Nephron (organoid): Measurements from ENCODE around the gene GLT1D1.

Experiments used
- H3K27ac Mint-ChIP-seq, 3 experiments: 2 replicates each; pipeline ENCODE4 v1.8.0; 2020; ENCODE audit warnings: mixed read lengths in 3 of 3, mild to moderate bottlenecking in 2 of 3, moderate library complexity in 1 of 3
- H3K27me3 Mint-ChIP-seq: 2 replicates; pipeline ENCODE4 v1.8.0; 2021; ENCODE audit warnings: low read depth, mild to moderate bottlenecking, moderate library complexity, mixed read lengths
- H3K36me3 Mint-ChIP-seq: 2 replicates; pipeline ENCODE4 v1.8.0; 2020; ENCODE audit warnings: low read depth, mixed read lengths
- H3K4me1 Mint-ChIP-seq: 2 replicates; pipeline ENCODE4 v1.8.0; 2020; ENCODE audit warnings: mixed read lengths
- H3K4me3 Mint-ChIP-seq, 3 experiments: 2 replicates each; pipeline ENCODE4 v1.8.0; 2020; ENCODE audit warnings: mild to moderate bottlenecking in 3 of 3, mixed read lengths in 3 of 3, moderate library complexity in 2 of 3
- H3K9me3 Mint-ChIP-seq: 2 replicates; pipeline ENCODE4 v1.8.0; 2020; ENCODE audit warnings: mixed read lengths
- CTCF ChIP-seq, 3 experiments: fragments of 200-600 bp; sonication (generic); IDR thresholded peaks; one replicate each; pipeline ENCODE4 v1.5.0; 2021; ENCODE audit warnings: antibody characterized with exemption in 3 of 3; ENCODE audit not compliant: unreplicated experiment in 3 of 3

GLT1D1 gene

GRCh38 chr12:128819293-128820144, 33.8 kb upstream of the GLT1D1 start:
- Mint-ChIP-seq H3K9me3 (no peaks in the 10 kb centered on the region), H3K36me3 (peaks cover 24% of the 10 kb centered on the region), H3K4me1 (peaks cover 47% of the 10 kb centered on the region), H3K4me3 (peak overlapping the region in 1 of 3 experiments; percentile 15), H3K27ac (peak overlapping the region in 1 of 3 experiments; percentile 57), H3K27me3 (no peaks in the 10 kb centered on the region)
- no peak for TF ChIP-seq CTCF (IDR thresholded peaks at IDR 0.05; ENCODE audit: unreplicated experiment in 3 of 3)

DNA sequence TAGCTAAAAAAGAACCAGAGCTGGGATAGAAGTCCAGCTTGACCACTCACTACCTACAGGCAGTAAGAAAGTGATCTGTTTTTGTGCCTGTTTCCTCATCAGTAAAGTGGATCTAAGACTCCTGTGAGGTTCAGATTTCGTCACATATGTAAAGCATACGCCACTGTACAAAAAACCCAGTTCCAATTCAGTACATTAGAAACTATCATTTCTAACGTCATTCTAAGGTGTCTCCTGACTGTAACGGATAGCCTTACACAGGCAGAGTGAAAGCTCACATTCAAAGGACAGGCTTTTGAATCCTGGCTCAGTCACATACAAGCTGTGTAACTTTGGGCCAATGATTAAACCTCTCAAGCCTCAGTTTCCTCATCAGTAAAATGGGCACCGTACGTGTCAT, 33.0 kb upstream of the GLT1D1 start:
- Mint-ChIP-seq H3K4me1 (peaks cover 53% of the 10 kb centered on the region), H3K27ac (no peak overlapping the region), H3K27me3 (no peaks in the 10 kb centered on the region), H3K9me3 (no peaks in the 10 kb centered on the region), H3K4me3 (peak overlapping the region in 1 of 3 experiments; percentile 15), H3K36me3 (peaks cover 17% of the 10 kb centered on the region)
- no peak for TF ChIP-seq CTCF (IDR thresholded peaks at IDR 0.05; ENCODE audit: unreplicated experiment in 3 of 3)

- TF ChIP-seq CTCF (IDR thresholded peaks at IDR 0.05; ENCODE audit: unreplicated experiment in 3 of 3), result no peak
- Mint-ChIP-seq H3K27me3 (no peaks in the 10 kb centered on the region), H3K9me3 (no peaks in the 10 kb centered on the region)
These were observed 32.4 kb upstream of the GLT1D1 start for GRCh38 chr12:128820723-128821432.

DNA sequence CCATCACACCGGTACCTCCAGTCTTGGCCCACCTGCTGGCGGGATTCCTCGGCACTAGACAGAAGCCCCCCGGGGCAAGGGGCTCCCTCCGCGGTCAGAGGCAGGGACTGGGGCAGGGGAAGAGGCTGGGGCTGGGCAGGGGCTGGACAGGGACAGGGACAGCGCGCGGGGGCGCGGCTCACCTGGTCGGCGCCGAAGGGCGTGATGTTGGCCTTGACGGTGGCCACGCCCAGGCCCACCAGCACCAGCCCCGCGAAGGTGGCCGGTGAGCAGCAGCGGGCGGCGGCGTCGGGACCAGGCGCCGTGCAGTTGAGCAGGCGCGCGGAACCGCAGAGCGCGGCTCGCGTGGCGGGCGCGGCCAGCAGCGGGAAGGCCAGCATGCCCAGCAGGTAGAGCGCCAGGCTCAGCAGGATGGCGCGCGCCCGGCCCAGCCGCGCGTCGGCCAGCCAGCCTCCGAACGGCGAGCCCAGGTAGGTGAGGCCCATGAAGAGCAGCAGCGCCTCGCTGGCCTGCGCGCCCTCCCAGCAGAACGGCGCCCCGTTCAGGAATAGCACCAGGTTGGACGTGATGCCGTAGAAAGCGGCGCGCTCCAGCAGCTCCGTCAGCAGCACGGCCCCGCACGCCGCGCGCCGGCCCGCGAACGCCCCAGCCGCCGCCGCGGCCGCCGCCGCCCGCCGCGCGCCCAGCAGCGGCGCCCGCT, 29.9 kb upstream of the GLT1D1 start:
- Mint-ChIP-seq H3K36me3 (peaks cover 25% of the 10 kb centered on the region), H3K9me3 (no peaks in the 10 kb centered on the region), H3K27ac (peak overlapping the region in 2 of 3 experiments; percentile 93 to 96), H3K4me1 (peaks cover 53% of the 10 kb centered on the region), H3K27me3 (no peaks in the 10 kb centered on the region), H3K4me3 (peak overlapping the region; percentile 83 to 94 (median 89))
- no peak for TF ChIP-seq CTCF (IDR thresholded peaks at IDR 0.05; ENCODE audit: unreplicated experiment in 3 of 3)

More at GRCh38 chr12:128820723-128821432, 32.4 kb upstream of the GLT1D1 start:
- Mint-ChIP-seq H3K4me3 (peak overlapping the region; percentile 54 to 79 (median 78)), H3K4me1 (peaks cover 55% of the 10 kb centered on the region), H3K36me3 (peaks cover 17% of the 10 kb centered on the region), H3K27ac (peak overlapping the region; percentile 11 to 42 (median 34))

GRCh38 chr12:128823916-128824839, 29.1 kb upstream of the GLT1D1 start, which contains the start of gene SLC15A4:
Gene SLC15A4 (minus strand): TSS chr12:128823958. CDS start chr12:128823943, 15 bp downstream.
- Mint-ChIP-seq H3K27me3 (no peaks in the 10 kb centered on the region), H3K27ac (peak within 1 kb of the TSS; percentile 90 to 96 (median 93)), H3K4me1 (peaks cover 46% of the 10 kb centered on the region), H3K9me3 (no peaks in the 10 kb centered on the region), H3K36me3 (peaks cover 25% of the 10 kb centered on the region), H3K4me3 (peak within 1 kb of the TSS; percentile 89 to 94 (median 92))
- peak in 1 of 3 experiments; percentile 7 for TF ChIP-seq CTCF (IDR thresholded peaks at IDR 0.05; ENCODE audit: unreplicated experiment in 3 of 3)
